Right ventricle myocardium inferior (tissue), 1 donor: ENCODE measurements around the gene MED9. TPM values are rescaled to one million over a fixed set of nuclear protein-coding genes. Genes with fewer than 3 reads are reported as not detected.

ENCODE experiments used
- ATAC-seq: fragments of 200-7000 bp; cut with Tn5 transposase; one replicate; pipeline ENCODE4 v1.9.1; 2020; ENCODE audit warnings: mild to moderate bottlenecking, moderate library complexity
- DNase-seq: peaks from one replicate; pipeline ENCODE4 v3.0.0; 2021; ENCODE audit errors: missing footprints
- intact Hi-C: fragments of 100-400 bp; cut with DNase I; formaldehyde crosslinking; loops from one replicate; pipeline ENCODE4 v1.11.0; 2022
- total RNA-seq: library from RNA; stranded (reverse); fragmentation: NEBNext Ultra II Directional; extraction: Animal tissue kit (Norgen Biotek cat#: 25700); gene quantifications from one replicate; pipeline ENCODE4 v1.2.1, GENCODE V29; 2021
- donor health status: DM: no; HTN: yes; CAD: no; lungs with severe emphysema.

MED9 gene
- total RNA-seq, 1 donor from 2014 or later = 40.4 TPM

GRCh38 chr17:17497845-17498520, 21.2 kb downstream of the MED9 start:
- ATAC-seq = no peak
- intact Hi-C loops = loop anchor here (5.0 kb wide), 2 partner anchors 54 to 144 kb away; no protein-coding TSS in a partner anchor
- peak; percentile 62 for DNase-seq

- intact Hi-C loops = loop anchor here (5.0 kb wide), 2 partner anchors 54 to 144 kb away; no protein-coding TSS in a partner anchor
- ATAC-seq = no peak
- DNase-seq = peak; percentile 57
Measured at GRCh38 chr17:17498606-17499301, 22.0 kb downstream of the MED9 start.

- intact Hi-C loops = loop anchor here (5.0 kb wide), 2 partner anchors 53 to 143 kb away; no protein-coding TSS in a partner anchor
- ATAC-seq (no peak), DNase-seq (peak; percentile 41)
Measured at GRCh38 chr17:17499402-17500145, 22.8 kb downstream of the MED9 start.

DNA sequence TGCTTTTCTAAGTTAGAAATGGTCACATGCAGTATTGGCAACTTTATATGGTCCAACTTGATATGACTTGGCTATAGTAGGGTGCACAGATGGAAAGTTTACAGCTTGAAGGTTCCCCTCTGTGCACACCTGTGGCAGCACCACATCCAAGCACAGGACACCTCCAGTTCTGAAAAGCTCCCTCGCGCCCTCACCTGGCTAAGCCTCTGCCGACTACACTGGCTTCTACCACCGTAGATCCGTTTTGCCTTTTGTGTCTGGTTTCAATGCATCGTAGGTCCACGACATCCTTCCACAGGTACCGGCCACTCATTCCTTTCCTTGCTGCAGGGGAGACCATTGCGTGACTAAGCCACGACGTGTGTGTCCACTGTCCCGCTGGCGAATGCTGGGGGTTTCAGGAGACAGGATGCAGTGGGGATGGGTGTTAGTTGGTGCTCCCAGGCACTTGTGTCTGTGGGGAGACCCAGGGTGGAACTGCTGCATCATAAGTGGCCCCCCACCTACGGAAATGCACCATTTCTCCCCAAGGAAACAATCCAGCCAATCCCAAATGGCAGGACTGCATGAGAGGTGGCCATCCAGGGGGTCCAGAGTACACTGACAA, 24.3 kb downstream of the MED9 start:
- DNase-seq = peak; percentile 37
- intact Hi-C loops = no loop called here
- no peak for ATAC-seq

- no peak for ATAC-seq
- intact Hi-C loops = no loop called here
- DNase-seq = peak; percentile 44
Measured at GRCh38 chr17:17502741-17503565, 26.2 kb downstream of the MED9 start.

- ATAC-seq (peak; percentile 22), DNase-seq (peak; percentile 44)
- intact Hi-C loops = no loop called here
Measured at GRCh38 chr17:17503566-17504130, 26.8 kb downstream of the MED9 start.

DNA sequence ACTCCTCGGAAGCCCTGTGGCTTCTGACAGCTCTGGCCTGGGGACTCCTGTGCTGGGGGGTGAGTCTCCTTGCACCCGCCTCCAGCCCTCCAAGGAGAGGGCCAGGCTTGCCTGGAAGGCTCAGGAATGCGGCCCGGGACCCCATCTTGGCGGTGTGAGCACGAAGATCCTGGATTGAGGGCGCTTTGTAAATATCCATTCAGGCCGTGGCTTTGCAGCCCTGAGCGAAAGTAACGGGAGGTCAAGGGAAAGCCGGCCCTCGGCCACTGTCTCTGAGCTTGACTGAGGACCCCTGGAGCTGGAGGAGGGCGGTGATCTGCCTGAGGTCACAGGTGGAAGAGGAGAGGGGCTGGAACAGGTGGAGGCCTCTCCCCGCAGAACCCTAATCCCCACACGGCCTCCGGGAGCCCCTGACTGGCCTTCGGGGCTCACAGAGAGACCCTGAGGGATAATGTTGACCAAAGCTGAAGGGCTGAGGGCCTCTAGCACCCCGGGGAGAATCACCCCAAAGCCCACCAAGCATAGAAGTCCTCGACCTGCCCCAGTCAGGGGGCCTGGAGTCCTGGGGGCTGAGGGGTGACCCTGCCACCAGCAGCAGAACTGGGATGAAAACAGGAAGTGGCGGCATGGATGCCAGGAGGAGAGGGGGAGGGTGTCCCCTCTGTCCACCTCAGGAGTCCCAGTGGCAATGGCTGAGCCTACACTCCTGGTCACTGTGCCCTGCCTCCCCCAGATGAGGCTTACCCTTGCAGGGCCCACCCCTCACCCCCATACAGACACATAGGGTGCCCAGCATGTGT, 27.7 kb downstream of the MED9 start:
- no peak for ATAC-seq
- DNase-seq = peak; percentile 60
- intact Hi-C loops = no loop called here

- ATAC-seq (no peak), DNase-seq (no peak)
- intact Hi-C loops = no loop called here
Measured at GRCh38 chr17:17505151-17505550, 28.4 kb downstream of the MED9 start.

DNA sequence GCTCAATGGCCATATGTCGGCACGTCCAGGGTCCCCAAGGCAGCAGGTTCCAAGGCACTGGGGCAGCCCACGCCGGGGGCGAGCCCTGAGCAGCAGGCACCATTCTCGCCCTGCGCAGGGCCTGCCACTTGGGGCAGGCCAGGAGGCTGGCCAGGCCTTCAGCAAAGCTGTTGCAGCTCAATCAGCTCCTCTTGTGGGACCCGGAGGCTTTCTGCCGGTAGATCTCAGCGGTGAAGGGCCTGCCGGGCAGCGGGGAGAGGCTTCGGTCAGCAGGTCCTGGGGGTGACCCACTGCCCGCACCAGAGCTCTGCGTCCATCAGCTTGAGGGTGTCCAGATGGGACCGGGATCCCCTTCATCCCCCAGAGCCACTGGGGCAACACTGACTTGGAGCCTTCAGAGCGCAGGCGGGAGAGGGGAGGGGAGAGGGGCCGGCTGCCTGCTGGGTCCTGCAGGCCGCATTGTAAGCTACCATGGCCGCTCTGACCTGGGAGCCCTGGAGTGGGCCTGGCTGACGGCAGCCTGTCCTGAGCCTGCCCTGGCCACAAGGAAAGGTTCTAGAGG, 28.9 kb downstream of the MED9 start:
- peak; percentile 45 for DNase-seq
- intact Hi-C loops = no loop called here
- no peak for ATAC-seq

DNA sequence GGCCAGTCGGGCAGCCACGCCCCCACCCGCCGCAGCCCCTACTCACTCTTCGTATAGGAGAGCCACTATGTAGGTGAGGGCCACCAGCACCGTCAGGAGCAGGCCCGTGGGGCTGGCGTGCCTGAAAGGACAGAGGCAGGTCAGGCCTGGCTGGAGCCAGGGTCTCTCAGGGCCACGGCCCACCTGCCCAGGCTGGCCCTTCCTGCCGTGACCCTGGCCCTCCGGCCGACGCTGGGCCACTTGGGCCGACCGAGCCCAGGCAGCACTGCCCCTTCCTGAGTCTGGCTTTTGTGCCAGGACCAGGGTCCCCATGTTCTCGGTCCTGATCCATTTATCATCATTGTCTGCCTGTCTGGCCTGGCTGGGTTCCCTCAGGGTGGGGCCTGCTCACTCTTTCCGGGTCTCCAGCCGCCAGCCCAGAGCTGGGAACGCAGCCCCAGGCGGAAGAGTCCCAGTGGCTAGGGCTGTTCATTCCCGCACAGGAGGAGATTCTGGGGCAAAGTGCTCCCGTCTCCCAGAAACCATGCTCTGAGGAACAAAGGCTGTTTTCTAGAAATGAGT, 29.5 kb downstream of the MED9 start:
- ATAC-seq (no peak), DNase-seq (peak; percentile 75)
- intact Hi-C loops = no loop called here

GRCh38 chr17:17506893-17507464, 30.2 kb downstream of the MED9 start:
- ATAC-seq (peak; percentile 57), DNase-seq (peak; percentile 87)
- intact Hi-C loops = no loop called here

DNA sequence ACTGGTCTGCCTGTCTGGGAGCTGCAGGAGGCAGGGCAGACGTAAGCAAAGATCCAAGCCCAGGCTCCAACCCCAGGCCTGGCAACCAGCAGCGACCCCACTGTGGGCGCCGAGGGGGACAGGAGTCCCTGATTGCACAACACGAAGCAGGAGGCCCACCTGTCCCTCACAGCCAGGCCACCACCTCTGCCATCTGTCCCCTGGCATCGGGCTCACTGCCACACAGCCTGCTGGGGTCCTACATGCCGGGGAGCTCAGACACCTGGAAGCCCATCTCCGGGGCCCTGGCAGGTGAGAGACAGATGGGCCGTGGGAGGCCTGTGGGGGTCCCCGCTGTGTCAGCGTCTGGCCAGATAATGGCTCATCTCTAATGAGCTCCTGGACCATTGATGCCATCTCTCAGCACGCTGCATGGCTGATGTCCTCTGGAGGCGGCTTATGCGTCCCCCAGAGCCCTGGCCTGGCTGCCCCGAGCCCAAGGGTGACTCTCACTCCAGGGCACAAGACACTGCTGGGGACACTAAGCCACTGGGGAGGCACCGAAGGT, 30.7 kb downstream of the MED9 start:
- intact Hi-C loops = no loop called here

DNA sequence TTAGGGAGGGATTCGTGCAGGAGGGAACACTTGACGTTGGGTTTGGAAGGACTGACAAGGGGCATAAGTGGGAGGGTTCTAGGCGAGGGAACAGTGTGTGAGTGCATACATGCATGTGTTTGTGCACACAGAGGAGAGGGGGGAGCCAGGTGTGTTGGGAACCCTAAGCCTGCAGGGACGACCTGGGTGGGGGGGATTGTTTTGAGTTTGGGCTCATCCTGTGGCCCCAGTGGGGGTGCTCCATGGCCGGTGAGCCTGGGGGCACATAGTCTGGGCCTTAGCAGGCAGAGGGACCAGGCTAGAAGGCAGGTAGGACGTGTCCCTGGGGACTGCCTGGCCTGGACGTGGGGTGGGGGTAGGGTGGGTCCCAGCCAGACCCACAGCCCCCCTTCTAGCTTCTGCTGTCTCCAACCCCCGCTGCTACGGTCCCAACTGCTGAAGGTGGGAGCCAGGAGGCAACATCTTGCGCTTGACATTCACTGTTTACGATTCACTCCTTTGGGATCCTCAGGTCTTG, 31.3 kb downstream of the MED9 start:
- intact Hi-C loops = no loop called here
- ATAC-seq = no peak

More for the DNA sequence above, 30.7 kb downstream of the MED9 start:
- no peak for ATAC-seq
- DNase-seq = peak; percentile 45

GRCh38 chr17:17508646-17509591, 32.1 kb downstream of the MED9 start:
- DNase-seq (peak; percentile 31), ATAC-seq (no peak)
- intact Hi-C loops = no loop called here

More for the DNA sequence above, 31.3 kb downstream of the MED9 start:
- peak; percentile 53 for DNase-seq
